RWPE1 (cell line): ENCODE data around the gene MINDY3.

ENCODE experiments used
- CTCF ChIA-PET: fragments of 350-600 bp; sonication (Branson Sonifier 250); formaldehyde crosslinking; extraction: SDS; loops from one replicate; lab custom pipeline; 2021; lab: Yijun Ruan, JAX
- POLR2A ChIA-PET: fragments of 400-600 bp; formaldehyde crosslinking; extraction: SDS; loops from one replicate; lab custom pipeline; 2020; ENCODE audit warnings: antibody characterized with exemption; ENCODE audit not compliant: low non-redundant PET; lab: Yijun Ruan, JAX
- DNase-seq: peaks from one replicate; pipeline ENCODE4 v3.0.0; 2012; ENCODE audit warnings: low spot score
- H3K27ac ChIP-seq: fragments of 450-650 bp; 2 replicates; pipeline ENCODE4 v1.5.1; 2017
- CTCF ChIP-seq: fragments of 450-650 bp; conservative IDR thresholded peaks from 2 replicates; pipeline ENCODE4 v1.5.1; 2017; ENCODE audit warnings: low read depth, mild to moderate bottlenecking

MINDY3 gene

GRCh38 chr10:15804109-15804508, 56.2 kb downstream of the MINDY3 start:
- no peak overlapping the region for H3K27ac ChIP-seq
- ChIA-PET POLR2A (no interaction called here), CTCF (no interaction called here)
- TF ChIP-seq CTCF: no peak
- DNase-seq: no peak

- no peak for DNase-seq
- ChIA-PET POLR2A (no interaction called here), CTCF (interaction anchor here (0.6 kb wide), 1 partner anchor 382 kb away, joined by 3 read pairs; no protein-coding TSS in a partner anchor)
Measured at GRCh38 chr10:15802375-15802949, 57.8 kb downstream of the MINDY3 start.

GRCh38 chr10:15801641-15802040, 58.7 kb downstream of the MINDY3 start:
- ChIA-PET POLR2A (no interaction called here), CTCF (no interaction called here)
- no peak for TF ChIP-seq CTCF
- no peak overlapping the region for H3K27ac ChIP-seq
- DNase-seq: no peak

More at GRCh38 chr10:15802375-15802949, 57.8 kb downstream of the MINDY3 start:
- H3K27ac ChIP-seq: no peak overlapping the region
- TF ChIP-seq CTCF: no peak

- no peak for TF ChIP-seq CTCF
- CTCF ChIA-PET: no interaction called here
- POLR2A ChIA-PET: no interaction called here
Measured at GRCh38 chr10:15801147-15801546, 59.2 kb downstream of the MINDY3 start.

GRCh38 chr10:15797346-15797745, 63.0 kb downstream of the MINDY3 start:
- POLR2A ChIA-PET: no interaction called here
- CTCF ChIA-PET: interaction anchor here (0.7 kb wide), 1 partner anchor 25 kb away, joined by 3 read pairs; no protein-coding TSS in a partner anchor
- no peak overlapping the region for H3K27ac ChIP-seq
- no peak for DNase-seq
- TF ChIP-seq CTCF: no peak

More at GRCh38 chr10:15801147-15801546, 59.2 kb downstream of the MINDY3 start:
- no peak for DNase-seq
- no peak overlapping the region for H3K27ac ChIP-seq

GRCh38 chr10:15796762-15797161, 63.5 kb downstream of the MINDY3 start:
- no peak for DNase-seq
- no peak overlapping the region for H3K27ac ChIP-seq
- TF ChIP-seq CTCF: no peak
- ChIA-PET CTCF (no interaction called here), POLR2A (no interaction called here)
